Measurements from ENCODE around the gene NR3C2. TPM values are rescaled to one million over a fixed set of nuclear protein-coding genes. Genes with fewer than 3 reads are reported as not detected.
"Not testable (repeated sequence)": the region's sequence is repeated elsewhere in the genome, so short reads cannot be mapped to it uniquely, and the experiment has no call there.

The NR3C2 gene
- total and polyA plus RNA-seq, 10 of the 15 experiments (the other 5 are each of a cell fraction or from before 2014, with no cell fraction given) = 0.05 to 0.11 (median 0.08) TPM; not detected in 4

DNA sequence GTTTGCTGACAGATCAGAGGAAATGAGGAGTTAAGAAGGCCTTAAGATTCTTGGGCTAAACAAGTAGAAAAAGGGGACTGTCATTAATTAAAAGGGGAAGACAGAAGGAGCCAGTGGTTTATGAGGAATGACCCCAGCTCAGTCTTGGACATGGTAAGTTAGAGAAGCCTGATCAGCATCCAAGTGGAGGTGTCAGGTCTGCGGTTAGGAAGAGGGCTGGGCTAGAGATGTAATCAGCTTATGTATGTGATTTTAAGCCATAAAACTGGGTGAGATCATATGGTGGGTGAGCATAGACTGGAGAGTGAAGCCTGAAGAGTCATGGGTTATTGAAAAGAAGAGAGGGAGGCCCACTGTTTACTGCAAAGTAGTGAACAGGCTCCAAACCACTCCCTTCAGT is 246.1 kb downstream of the NR3C2 start (continued):
- TF ChIP-seq, protein P1, sequence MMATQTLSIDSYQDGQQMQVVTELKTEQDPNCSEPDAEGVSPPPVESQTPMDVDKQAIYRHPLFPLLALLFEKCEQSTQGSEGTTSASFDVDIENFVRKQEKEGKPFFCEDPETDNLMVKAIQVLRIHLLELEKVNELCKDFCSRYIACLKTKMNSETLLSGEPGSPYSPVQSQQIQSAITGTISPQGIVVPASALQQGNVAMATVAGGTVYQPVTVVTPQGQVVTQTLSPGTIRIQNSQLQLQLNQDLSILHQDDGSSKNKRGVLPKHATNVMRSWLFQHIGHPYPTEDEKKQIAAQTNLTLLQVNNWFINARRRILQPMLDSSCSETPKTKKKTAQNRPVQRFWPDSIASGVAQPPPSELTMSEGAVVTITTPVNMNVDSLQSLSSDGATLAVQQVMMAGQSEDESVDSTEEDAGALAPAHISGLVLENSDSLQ (IDR thresholded peaks at IDR 0.05) = no peak

DNA sequence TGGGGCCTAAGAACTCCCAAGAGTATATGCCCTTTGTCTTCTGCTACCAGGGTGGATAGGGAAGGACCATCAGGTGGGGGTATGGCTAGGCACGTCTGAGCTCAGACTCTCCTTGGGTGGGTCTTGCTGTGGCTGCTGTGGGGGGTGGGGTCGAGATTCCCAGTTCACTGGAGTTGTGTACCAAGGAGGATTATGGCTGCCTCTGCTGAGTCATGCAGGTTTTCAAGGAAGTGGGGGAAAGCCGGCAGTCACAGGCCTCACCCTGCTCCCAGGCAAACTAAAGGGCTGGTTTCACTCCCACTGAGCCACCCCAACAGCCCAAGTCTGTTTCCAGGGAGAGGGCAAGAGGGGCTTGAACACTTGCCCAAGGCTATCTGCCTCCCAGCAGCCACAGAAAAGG is 249.7 kb downstream of the NR3C2 start:
- no TSS peak for BruUV-seq (replicated peaks)
- in situ Hi-C loops (cut with MboI) (no loop called here), intact Hi-C loops (cut with micrococcal nuclease; ENCODE audit: unreplicated experiment) (no loop called here)
- H3K4me1 ChIP-seq (ENCODE audit: control insufficient read depth, insufficient read depth, low read length) = no peaks in the 10 kb centered on the region
- TF ChIP-seq, protein P2, sequence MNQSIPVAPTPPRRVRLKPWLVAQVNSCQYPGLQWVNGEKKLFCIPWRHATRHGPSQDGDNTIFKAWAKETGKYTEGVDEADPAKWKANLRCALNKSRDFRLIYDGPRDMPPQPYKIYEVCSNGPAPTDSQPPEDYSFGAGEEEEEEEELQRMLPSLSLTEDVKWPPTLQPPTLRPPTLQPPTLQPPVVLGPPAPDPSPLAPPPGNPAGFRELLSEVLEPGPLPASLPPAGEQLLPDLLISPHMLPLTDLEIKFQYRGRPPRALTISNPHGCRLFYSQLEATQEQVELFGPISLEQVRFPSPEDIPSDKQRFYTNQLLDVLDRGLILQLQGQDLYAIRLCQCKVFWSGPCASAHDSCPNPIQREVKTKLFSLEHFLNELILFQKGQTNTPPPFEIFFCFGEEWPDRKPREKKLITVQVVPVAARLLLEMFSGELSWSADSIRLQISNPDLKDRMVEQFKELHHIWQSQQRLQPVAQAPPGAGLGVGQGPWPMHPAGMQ (IDR thresholded peaks at IDR 0.05; ENCODE audit: borderline replicate concordance) = no peak
- TF ChIP-seq BACH1 (IDR thresholded peaks at IDR 0.05; ENCODE audit: borderline replicate concordance) = no peak
- ChIA-PET CTCF (no interaction called here), RAD21 (ENCODE audit: unreplicated experiment) (no interaction called here), SMC1A (ENCODE audit: uncharacterized antibody, unreplicated experiment) (no interaction called here), POLR2A (no interaction called here)
- FAIRE-seq (no peak), DNase-seq (ENCODE audit: low read depth, low spot score) (no peak), ATAC-seq (no peak)
- no peak overlapping the region for H3K4me2 ChIP-seq (ENCODE audit: control insufficient read depth, insufficient read depth)
- H3K27me3 ChIP-seq (replicated peaks in 1 of 2; ENCODE audit: control insufficient read depth in 2 of 2, insufficient read depth in 2 of 2, low read length in 1 of 2) = no peaks in the 10 kb centered on the region
- WGBS (ENCODE audit: insufficient coverage, insufficient replicate concordance, low lambda C conversion rate, missing lambda C conversion rate) = 27% methylated on average over 3 of the region's 3 CpGs
- H4K20me1 ChIP-seq (ENCODE audit: control insufficient read depth, insufficient read depth) = no peaks in the 10 kb centered on the region
- no peaks in the 10 kb centered on the region for H3K9me3 ChIP-seq (replicated peaks; ENCODE audit: control insufficient read depth, insufficient read depth, low read length)
- H2AFZ ChIP-seq (ENCODE audit: control insufficient read depth, low read depth, low read length) = no peak overlapping the region
- H3K9ac ChIP-seq (ENCODE audit: control insufficient read depth, insufficient read depth, low read length) = no peak overlapping the region
- H3K79me2 ChIP-seq (ENCODE audit: control insufficient read depth, insufficient read depth, low read length) = no peaks in the 10 kb centered on the region
- no peak overlapping the region for H3K4me3 ChIP-seq
- H3K36me3 ChIP-seq (ENCODE audit: control insufficient read depth in 2 of 2, insufficient read depth in 2 of 2, low read length in 1 of 2) = no peaks in the 10 kb centered on the region
- no peak overlapping the region for H3K27ac ChIP-seq (ENCODE audit: control insufficient read depth, insufficient read depth)

DNA sequence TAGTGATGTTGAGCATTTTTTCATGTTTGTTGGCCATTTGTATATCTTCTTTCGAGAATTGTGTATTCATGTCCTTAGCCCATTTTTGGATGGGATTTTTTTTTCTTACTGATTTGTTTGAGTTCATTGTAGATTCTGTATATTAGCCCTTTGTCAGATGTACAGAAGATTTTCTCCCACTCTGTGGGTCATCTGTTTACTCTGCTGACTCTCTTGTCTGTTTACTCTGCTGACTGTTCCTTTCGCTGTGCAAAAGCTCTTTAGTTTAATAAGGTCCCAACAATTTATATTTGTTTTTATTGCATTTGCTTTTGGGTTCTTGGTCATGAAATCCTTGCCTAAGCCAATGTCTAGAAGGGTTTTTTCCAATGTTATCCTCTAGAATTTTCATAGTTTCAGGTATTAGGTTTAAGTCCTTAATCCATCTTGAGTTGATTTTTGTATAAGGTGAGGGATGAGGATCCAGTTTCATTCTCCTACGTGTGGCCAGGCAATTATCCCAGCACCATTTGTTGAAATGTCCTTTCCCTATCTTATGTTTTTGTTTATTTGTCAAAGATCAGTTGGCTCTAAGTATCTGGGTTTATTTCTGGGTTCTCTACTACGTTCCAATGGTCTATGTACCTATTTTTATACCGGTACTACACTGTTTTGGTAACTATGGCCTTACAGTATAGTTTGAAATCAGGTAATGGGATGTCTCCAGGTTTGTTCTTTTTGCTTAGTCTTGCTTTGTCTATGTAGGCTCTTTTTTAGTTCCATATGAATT is 254.6 kb downstream of the NR3C2 start:
- intact Hi-C loops (cut with micrococcal nuclease; ENCODE audit: unreplicated experiment); H3K27ac ChIP-seq (ENCODE audit: control insufficient read depth, insufficient read depth); POLR2A ChIA-PET; H3K27me3 ChIP-seq (replicated peaks in 1 of 2; ENCODE audit: control insufficient read depth in 2 of 2, insufficient read depth in 2 of 2, low read length in 1 of 2); H3K4me1 ChIP-seq (ENCODE audit: control insufficient read depth, insufficient read depth, low read length); H3K36me3 ChIP-seq (ENCODE audit: control insufficient read depth in 2 of 2, insufficient read depth in 2 of 2, low read length in 1 of 2); H2AFZ ChIP-seq (ENCODE audit: control insufficient read depth, low read depth, low read length); in situ Hi-C loops (cut with MboI); DNase-seq (ENCODE audit: low read depth, low spot score); SMC1A ChIA-PET (ENCODE audit: uncharacterized antibody, unreplicated experiment); H3K4me3 ChIP-seq; CTCF ChIA-PET; H3K9me3 ChIP-seq (replicated peaks; ENCODE audit: control insufficient read depth, insufficient read depth, low read length); H4K20me1 ChIP-seq (ENCODE audit: control insufficient read depth, insufficient read depth); H3K9ac ChIP-seq (ENCODE audit: control insufficient read depth, insufficient read depth, low read length); ATAC-seq; FAIRE-seq; BruUV-seq (replicated peaks); RAD21 ChIA-PET (ENCODE audit: unreplicated experiment); H3K4me2 ChIP-seq (ENCODE audit: control insufficient read depth, insufficient read depth); H3K79me2 ChIP-seq (ENCODE audit: control insufficient read depth, insufficient read depth, low read length): not testable (repeated sequence)
- 9% methylated on average over 5 of the region's 5 CpGs for WGBS (ENCODE audit: insufficient coverage, insufficient replicate concordance, low lambda C conversion rate, missing lambda C conversion rate)
